ENCODE measurements around the gene PARP15. TPM values are rescaled to one million over a fixed set of nuclear protein-coding genes. Genes with fewer than 3 reads are reported as not detected.

Gene PARP15
- total and polyA plus RNA-seq, 4 donors: 2.4 to 6.1 (median 4.4) TPM

- Histone ChIP-seq H3K27me3 (ENCODE audit: control insufficient read depth in 3 of 3, insufficient read depth in 3 of 3, low read length in 2 of 3) (peaks cover 0 to 11% (median 0%) of the 10 kb centered on the region in 3 donors), H3K9me3 (ENCODE audit: control insufficient read depth in 4 of 4, insufficient read depth in 3 of 4, low read length in 3 of 4) (no peaks in the 10 kb centered on the region), H3K27ac (ENCODE audit: low read depth in 1 of 2, low read length in 1 of 2) (no peak overlapping the region), H3K9ac (ENCODE audit: insufficient read depth in 1 of 2, low read length in 2 of 2) (no peak overlapping the region), H3K4me1 (ENCODE audit: control insufficient read depth in 5 of 5, insufficient read depth in 5 of 5, low read length in 5 of 5) (peaks cover 0 to 6% (median 0%) of the 10 kb centered on the region in 5 donors), H3K4me3 (no peak overlapping the region), H3K36me3 (ENCODE audit: control insufficient read depth in 4 of 4, insufficient read depth in 4 of 4, low read length in 4 of 4) (peaks cover 0 to 2% (median 0%) of the 10 kb centered on the region in 4 donors)
- WGBS, 2 donors: 66 to 74% methylated on average over 3 of the region's 3 CpGs
- ATAC-seq (ENCODE audit: insufficient read depth, low FRiP score) (no peak), DNase-seq (no peak)
- TF ChIP-seq CTCF (IDR thresholded peaks at IDR 0.05; ENCODE audit: control extremely low read depth, extremely low read depth): no peak
Observed at GRCh38 chr3:122621112-122621511, 43.7 kb downstream of the PARP15 start.

GRCh38 chr3:122623031-122623829, 45.8 kb downstream of the PARP15 start:
- 76 to 80% methylated on average over 8 of the region's 8 CpGs for WGBS, 2 donors
- no peak overlapping the region for H3K27ac ChIP-seq (ENCODE audit: low read depth in 1 of 2, low read length in 1 of 2)
- no peak for DNase-seq
- H3K27me3 ChIP-seq (ENCODE audit: control insufficient read depth in 3 of 3, insufficient read depth in 3 of 3, low read length in 2 of 3): peaks cover 0 to 8% (median 5%) of the 10 kb centered on the region in 3 donors
- H3K36me3 ChIP-seq (ENCODE audit: control insufficient read depth in 4 of 4, insufficient read depth in 4 of 4, low read length in 4 of 4): peaks cover 0 to 2% (median 0%) of the 10 kb centered on the region in 4 donors
- no peak for TF ChIP-seq CTCF (IDR thresholded peaks at IDR 0.05; ENCODE audit: control extremely low read depth, extremely low read depth)
- H3K9ac ChIP-seq (ENCODE audit: insufficient read depth in 1 of 2, low read length in 2 of 2): no peak overlapping the region
- no peak overlapping the region for H3K4me3 ChIP-seq
- no peaks in the 10 kb centered on the region for H3K9me3 ChIP-seq (ENCODE audit: control insufficient read depth in 4 of 4, insufficient read depth in 3 of 4, low read length in 3 of 4)
- H3K4me1 ChIP-seq (ENCODE audit: control insufficient read depth in 5 of 5, insufficient read depth in 5 of 5, low read length in 5 of 5): peaks cover 0 to 23% (median 0%) of the 10 kb centered on the region in 5 donors
- ATAC-seq (ENCODE audit: insufficient read depth, low FRiP score): no peak

GRCh38 chr3:122626515-122627180, 49.2 kb downstream of the PARP15 start:
- 71 to 78% methylated on average over 6 of the region's 6 CpGs for WGBS, 2 donors

More at GRCh38 chr3:122626515-122627180, 49.2 kb downstream of the PARP15 start:
- DNase-seq: no peak
- peaks cover 0 to 17% (median 0%) of the 10 kb centered on the region in 5 donors for H3K4me1 ChIP-seq (ENCODE audit: control insufficient read depth in 5 of 5, insufficient read depth in 5 of 5, low read length in 5 of 5)
- no peak overlapping the region for H3K9ac ChIP-seq (ENCODE audit: insufficient read depth in 1 of 2, low read length in 2 of 2)
- no peaks in the 10 kb centered on the region for H3K9me3 ChIP-seq (ENCODE audit: control insufficient read depth in 4 of 4, insufficient read depth in 3 of 4, low read length in 3 of 4)
- no peak overlapping the region for H3K4me3 ChIP-seq
- peaks cover 0 to 2% (median 0%) of the 10 kb centered on the region in 4 donors for H3K36me3 ChIP-seq (ENCODE audit: control insufficient read depth in 4 of 4, insufficient read depth in 4 of 4, low read length in 4 of 4)
- no peak overlapping the region for H3K27ac ChIP-seq (ENCODE audit: low read depth in 1 of 2, low read length in 1 of 2)
- ATAC-seq (ENCODE audit: insufficient read depth, low FRiP score): no peak
- H3K27me3 ChIP-seq (ENCODE audit: control insufficient read depth in 3 of 3, insufficient read depth in 3 of 3, low read length in 2 of 3): peaks cover 0 to 7% (median 2%) of the 10 kb centered on the region in 3 donors
- TF ChIP-seq CTCF (IDR thresholded peaks at IDR 0.05; ENCODE audit: control extremely low read depth, extremely low read depth): no peak

Data from lung (tissue), 12 donors.